ENCODE measurements around the gene PIEZO2.

Gene PIEZO2

GRCh38 chr18:10965119-10965518, 184.2 kb downstream of the PIEZO2 start:
- TF ChIP-seq, protein P1, sequence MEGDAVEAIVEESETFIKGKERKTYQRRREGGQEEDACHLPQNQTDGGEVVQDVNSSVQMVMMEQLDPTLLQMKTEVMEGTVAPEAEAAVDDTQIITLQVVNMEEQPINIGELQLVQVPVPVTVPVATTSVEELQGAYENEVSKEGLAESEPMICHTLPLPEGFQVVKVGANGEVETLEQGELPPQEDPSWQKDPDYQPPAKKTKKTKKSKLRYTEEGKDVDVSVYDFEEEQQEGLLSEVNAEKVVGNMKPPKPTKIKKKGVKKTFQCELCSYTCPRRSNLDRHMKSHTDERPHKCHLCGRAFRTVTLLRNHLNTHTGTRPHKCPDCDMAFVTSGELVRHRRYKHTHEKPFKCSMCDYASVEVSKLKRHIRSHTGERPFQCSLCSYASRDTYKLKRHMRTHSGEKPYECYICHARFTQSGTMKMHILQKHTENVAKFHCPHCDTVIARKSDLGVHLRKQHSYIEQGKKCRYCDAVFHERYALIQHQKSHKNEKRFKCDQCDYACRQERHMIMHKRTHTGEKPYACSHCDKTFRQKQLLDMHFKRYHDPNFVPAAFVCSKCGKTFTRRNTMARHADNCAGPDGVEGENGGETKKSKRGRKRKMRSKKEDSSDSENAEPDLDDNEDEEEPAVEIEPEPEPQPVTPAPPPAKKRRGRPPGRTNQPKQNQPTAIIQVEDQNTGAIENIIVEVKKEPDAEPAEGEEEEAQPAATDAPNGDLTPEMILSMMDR (IDR thresholded peaks at IDR 0.05; ENCODE audit: poor library complexity, severe bottlenecking): no peak
- no peak for DNase-seq (ENCODE audit: low spot score)

GRCh38 chr18:10953672-10954071, 195.7 kb downstream of the PIEZO2 start:
- ATAC-seq (ENCODE audit: low read depth): no peak
- Histone ChIP-seq H3K4me1 (ENCODE audit: insufficient read depth, poor library complexity, severe bottlenecking) (no peaks in the 10 kb centered on the region), H3K27me3 (ENCODE audit: insufficient read depth, poor library complexity, severe bottlenecking) (peaks cover 4% of the 10 kb centered on the region), H3K27ac (ENCODE audit: poor library complexity, severe bottlenecking) (no peak overlapping the region), H3K4me3 (ENCODE audit: severe bottlenecking) (no peak overlapping the region), H3K9me3 (ENCODE audit: severe bottlenecking) (no peaks in the 10 kb centered on the region), H3K36me3 (ENCODE audit: low read depth) (no peaks in the 10 kb centered on the region)
- no peak for DNase-seq (ENCODE audit: low spot score)
- TF ChIP-seq, protein P1 (IDR thresholded peaks at IDR 0.05; ENCODE audit: poor library complexity, severe bottlenecking): no peak

More at GRCh38 chr18:10965119-10965518, 184.2 kb downstream of the PIEZO2 start:
- Histone ChIP-seq H3K9me3 (ENCODE audit: severe bottlenecking) (no peaks in the 10 kb centered on the region), H3K4me3 (ENCODE audit: severe bottlenecking) (no peak overlapping the region), H3K27me3 (ENCODE audit: insufficient read depth, poor library complexity, severe bottlenecking) (no peaks in the 10 kb centered on the region), H3K27ac (ENCODE audit: poor library complexity, severe bottlenecking) (no peak overlapping the region), H3K36me3 (ENCODE audit: low read depth) (no peaks in the 10 kb centered on the region), H3K4me1 (ENCODE audit: insufficient read depth, poor library complexity, severe bottlenecking) (no peaks in the 10 kb centered on the region)
- no peak for ATAC-seq (ENCODE audit: low read depth)

DNA sequence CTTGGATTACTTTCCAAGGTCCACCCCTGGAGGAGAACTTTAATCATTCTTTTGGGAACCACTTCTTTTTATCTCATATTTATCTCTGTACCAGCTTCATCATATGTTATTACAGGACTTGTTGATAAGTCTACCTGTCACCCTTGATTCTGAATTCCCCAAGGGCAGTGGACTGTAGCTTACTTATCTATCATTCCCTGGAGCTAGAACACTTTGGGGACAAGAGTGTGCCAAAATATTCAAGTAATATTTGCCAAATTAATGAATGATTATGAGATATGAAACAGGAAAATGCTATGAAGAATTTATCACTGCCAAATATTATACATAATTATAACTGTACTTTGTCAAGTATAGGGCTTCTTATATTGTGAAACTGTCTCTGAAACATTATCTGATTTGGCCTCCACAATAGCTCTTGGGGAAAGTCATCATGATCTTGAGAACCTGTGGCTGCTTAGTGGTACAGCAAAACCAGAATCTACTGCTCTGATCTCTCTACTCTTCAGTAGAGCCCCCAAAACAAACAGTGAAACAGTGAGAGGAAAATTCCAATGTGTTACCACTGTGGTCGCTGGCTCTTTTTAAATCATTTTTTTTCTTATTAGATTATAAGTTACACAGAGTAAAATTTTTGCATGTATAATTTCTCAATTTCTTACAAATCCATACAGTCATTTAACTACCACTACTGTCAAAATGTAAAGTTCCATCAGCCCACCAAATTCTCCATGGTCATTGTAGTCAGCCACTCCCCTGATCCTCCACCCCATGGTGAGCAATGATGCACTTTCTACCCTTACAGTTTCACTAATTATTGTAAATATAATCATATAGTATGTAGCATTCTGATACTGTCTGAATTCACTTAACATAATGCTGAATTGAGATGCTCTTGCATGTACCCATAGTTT, 197.5 kb downstream of the PIEZO2 start:
- TF ChIP-seq, protein P1 (IDR thresholded peaks at IDR 0.05; ENCODE audit: poor library complexity, severe bottlenecking): no peak
- DNase-seq (ENCODE audit: low spot score): no peak
- Histone ChIP-seq H3K27me3 (ENCODE audit: insufficient read depth, poor library complexity, severe bottlenecking) (no peaks in the 10 kb centered on the region), H3K27ac (ENCODE audit: poor library complexity, severe bottlenecking) (no peak overlapping the region), H3K4me1 (ENCODE audit: insufficient read depth, poor library complexity, severe bottlenecking) (no peaks in the 10 kb centered on the region), H3K36me3 (ENCODE audit: low read depth) (no peaks in the 10 kb centered on the region), H3K4me3 (ENCODE audit: severe bottlenecking) (no peak overlapping the region), H3K9me3 (ENCODE audit: severe bottlenecking) (no peaks in the 10 kb centered on the region)
- ATAC-seq (ENCODE audit: low read depth): no peak

DNA sequence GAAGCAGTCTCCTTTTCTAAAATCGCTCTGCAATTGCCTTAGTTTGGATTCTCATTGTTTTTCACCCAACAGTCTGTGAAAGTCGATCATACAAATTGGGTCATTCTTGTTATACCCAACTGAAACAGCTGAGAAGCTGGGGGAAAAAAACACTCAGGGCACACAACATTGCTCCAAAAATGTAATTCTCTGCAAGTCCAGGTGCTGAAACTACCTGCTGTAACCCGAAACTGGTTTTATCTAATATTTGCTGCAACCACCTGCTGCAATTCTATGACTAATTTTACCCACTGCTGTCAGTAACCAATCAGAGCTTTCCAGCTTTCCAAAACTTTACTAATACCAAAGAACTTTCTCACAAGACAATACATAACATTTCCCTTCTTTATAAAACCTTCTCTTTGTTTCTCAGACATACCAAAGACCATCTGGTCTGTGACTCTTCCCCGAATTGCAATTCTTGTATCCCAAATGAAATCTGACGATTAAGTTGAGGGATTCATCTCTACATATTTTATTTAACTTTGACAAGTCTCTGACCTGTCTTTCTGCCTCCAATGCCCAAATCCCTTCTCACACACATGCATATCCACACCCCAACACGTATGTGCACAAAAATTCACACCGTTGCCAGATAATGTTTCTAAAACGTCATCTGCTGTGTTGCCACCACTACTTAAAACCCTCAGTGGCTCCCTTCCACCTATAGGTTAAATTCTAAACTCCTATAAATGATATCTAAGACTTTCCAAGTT, 198.3 kb downstream of the PIEZO2 start:
- TF ChIP-seq, protein P1 (IDR thresholded peaks at IDR 0.05; ENCODE audit: poor library complexity, severe bottlenecking): no peak
- DNase-seq (ENCODE audit: low spot score) (no peak), ATAC-seq (ENCODE audit: low read depth) (no peak)
- Histone ChIP-seq H3K27me3 (ENCODE audit: insufficient read depth, poor library complexity, severe bottlenecking) (no peaks in the 10 kb centered on the region), H3K9me3 (ENCODE audit: severe bottlenecking) (peaks cover 7% of the 10 kb centered on the region), H3K36me3 (ENCODE audit: low read depth) (no peaks in the 10 kb centered on the region), H3K4me3 (ENCODE audit: severe bottlenecking) (no peak overlapping the region), H3K4me1 (ENCODE audit: insufficient read depth, poor library complexity, severe bottlenecking) (no peaks in the 10 kb centered on the region), H3K27ac (ENCODE audit: poor library complexity, severe bottlenecking) (no peak overlapping the region)

All from RWPE2 (cell line).